ENCODE data around the gene PLA2G4E. TPM values are rescaled to one million over a fixed set of nuclear protein-coding genes. Genes with fewer than 3 reads are reported as not detected.

PLA2G4E gene
- polyA plus RNA-seq, 3 donors = not detected

DNA sequence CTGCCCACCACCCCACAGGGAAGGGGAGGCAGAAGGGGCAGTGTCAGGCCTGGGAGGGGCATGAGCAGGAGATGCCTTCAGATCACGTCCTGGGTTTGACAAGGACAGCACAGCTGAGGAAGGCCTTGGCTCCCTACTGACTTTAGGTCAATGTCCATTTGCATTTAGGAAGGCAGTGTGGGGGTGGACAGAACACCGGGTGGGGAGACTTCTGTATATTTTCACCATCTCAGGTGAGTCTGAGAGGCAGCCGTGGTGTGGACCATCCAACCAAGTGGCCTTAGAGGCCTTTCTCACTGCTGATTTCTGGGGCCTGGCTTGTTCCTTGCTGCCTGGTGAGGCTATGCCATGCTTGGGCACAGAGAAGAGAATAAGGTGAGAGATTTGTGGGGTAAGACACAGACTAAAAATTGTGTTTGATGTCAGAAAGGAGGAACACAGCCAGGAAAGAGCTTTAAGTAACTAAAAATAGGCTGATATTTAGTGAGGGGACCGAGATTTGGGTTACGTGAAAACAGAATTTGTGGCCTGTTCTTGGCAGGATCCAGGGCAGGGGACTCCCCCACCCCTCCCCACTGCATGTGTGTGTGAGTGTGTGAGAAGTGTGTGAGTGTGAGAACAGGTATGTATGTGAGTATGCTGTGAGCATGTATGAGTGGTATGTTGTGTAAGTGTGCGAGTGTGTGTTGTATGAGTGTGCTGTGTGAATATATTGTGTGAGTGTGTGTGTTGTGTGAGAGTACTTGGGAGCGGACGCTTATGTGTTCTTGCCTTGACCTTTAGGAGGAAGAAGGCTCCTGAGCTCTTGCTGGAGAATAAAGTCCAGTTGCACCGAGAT is 11.8 kb upstream of the PLA2G4E start:
- DNase-seq (ENCODE audit: extremely low read depth in 1 of 11, low read depth in 9 of 11, low spot score in 4 of 11) = no peak

DNA sequence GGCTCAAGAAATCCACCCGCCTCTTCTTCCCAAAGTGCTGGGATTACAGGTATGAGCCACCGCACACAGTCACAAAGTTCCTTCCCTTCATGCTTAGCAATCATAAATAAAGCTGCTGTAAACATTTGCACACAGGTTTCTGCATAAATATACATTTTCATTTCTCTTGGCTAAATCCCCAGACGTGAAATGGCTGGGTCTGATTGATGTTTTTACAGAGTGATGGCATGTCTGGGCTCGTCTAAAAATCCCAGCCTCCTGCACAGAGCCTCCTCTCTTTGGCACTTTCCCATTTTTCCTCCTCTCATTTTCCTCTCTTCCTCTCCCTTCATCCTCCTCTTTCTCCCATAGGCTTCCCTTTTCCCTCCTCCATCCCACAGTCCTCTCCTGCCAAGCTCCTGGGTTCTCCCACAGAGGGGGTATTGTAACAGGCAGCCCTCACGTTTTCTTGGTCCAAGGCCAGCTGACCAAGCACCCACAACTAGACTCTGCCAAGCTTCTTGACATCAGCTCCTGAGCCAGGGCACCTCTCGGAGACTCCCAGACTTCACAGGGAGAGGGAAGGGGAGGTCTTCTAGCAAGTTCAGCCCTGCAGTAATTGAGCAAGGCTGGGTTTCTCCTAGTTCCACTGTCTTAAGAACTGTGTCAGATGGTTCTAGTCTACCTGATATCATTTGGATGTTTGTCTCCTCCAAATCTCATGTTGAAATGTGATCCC is 10.5 kb upstream of the PLA2G4E start:
- no peak for DNase-seq (ENCODE audit: extremely low read depth in 1 of 11, low read depth in 9 of 11, low spot score in 4 of 11)

DNA sequence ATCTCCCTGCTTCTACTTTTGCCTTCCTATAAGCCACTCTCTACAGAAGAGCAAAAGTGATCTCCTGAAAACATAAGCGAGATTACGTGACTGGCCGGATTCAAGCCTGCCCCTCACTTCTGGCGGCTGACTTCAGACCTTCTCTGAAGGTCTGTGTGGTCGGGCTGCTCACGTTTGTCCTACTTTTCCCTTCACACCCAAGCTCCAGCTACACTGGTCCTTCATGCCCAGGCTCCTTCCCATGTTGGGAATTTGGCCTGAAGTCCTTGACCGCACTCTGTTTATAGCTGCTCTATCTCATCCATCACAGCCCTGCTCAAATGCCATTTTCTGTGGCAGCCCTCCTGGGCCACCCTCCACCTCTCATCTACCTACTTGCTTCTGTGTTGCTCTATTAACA is 6.7 kb upstream of the PLA2G4E start:
- DNase-seq (ENCODE audit: extremely low read depth in 1 of 11, low read depth in 9 of 11, low spot score in 4 of 11) = no peak

- no peak for DNase-seq (ENCODE audit: extremely low read depth in 1 of 11, low read depth in 9 of 11, low spot score in 4 of 11)
These were observed 3.5 kb upstream of the PLA2G4E start for GRCh38 chr15:42024303-42024702.

GRCh38 chr15:42021593-42021992 is 751 bp upstream of the PLA2G4E start:
- DNase-seq (ENCODE audit: extremely low read depth in 1 of 11, low read depth in 9 of 11, low spot score in 4 of 11) = no peak

GRCh38 chr15:42018306-42019224 is 2.3 kb downstream of the PLA2G4E start:
- no peak for DNase-seq (ENCODE audit: extremely low read depth in 1 of 11, low read depth in 9 of 11, low spot score in 4 of 11)

DNA sequence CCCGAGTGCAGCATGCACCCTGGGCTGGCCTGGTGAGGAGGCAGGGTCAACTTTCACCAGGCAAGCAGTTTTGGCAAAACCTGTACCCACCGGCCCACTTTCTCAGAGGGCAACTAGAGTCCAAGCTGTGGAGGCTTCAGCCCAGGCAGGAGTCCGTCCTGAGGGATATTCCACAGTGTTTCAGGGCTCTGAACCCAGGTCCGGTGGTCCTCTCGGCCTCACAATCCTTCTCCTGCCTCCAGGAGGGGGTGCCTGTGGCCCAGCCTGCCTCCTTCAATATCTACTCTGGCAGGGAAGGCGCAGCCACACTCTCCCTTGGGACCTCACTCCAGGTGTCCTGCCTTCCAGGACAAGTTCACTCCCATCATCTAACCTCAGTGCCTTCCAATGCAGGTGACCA is 3.9 kb downstream of the PLA2G4E start:
- DNase-seq (ENCODE audit: extremely low read depth in 1 of 11, low read depth in 9 of 11, low spot score in 4 of 11) = no peak

- DNase-seq (ENCODE audit: extremely low read depth in 1 of 11, low read depth in 9 of 11, low spot score in 4 of 11) = no peak
These were observed 6.4 kb downstream of the PLA2G4E start for GRCh38 chr15:42014406-42014805.

- no peak for DNase-seq (ENCODE audit: extremely low read depth in 1 of 11, low read depth in 9 of 11, low spot score in 4 of 11)
These were observed 7.8 kb downstream of the PLA2G4E start for GRCh38 chr15:42012928-42013482.

DNA sequence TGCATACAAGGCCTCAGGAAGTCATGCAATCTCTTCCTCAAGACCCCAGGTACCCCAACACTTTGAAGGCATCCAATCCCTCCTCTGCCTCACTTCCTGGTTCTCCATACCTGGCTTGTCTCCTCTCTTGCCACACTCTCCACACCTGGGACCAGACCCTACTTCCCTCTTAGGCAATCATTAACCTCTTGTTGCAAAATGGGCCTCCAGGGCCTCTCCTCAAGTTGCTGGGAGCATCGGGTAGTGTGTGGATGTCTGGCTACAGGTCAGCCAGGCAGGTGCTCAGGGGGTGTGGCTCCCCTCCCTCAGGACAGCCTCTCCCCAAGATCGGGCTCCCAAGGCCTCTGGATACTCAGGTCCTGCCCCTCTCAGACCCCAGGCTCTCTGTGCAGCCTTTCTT is 8.6 kb downstream of the PLA2G4E start:
- peak in 2 of 11 donors; percentile 9 to 38 for DNase-seq (ENCODE audit: extremely low read depth in 1 of 11, low read depth in 9 of 11, low spot score in 4 of 11)

DNA sequence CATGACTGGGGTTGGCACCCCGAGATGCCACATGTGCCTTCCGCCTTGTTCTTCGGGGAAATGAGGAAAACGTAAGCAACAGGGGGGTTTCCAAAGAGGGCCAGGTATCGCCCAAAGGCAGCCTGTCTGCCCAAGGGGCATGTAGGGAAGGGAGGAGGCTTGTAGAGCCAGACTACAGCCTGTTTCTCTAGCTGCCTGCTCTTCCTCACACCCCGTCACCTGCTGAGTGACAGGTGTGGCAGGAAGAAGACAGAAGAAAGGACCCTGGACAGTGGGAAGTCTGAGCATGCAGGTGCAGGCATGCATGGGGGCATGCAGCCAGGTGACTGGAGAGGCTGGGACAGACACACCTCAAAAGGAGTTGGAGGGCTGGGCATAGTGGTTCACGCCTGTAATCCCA is 9.8 kb downstream of the PLA2G4E start:
- DNase-seq (ENCODE audit: extremely low read depth in 1 of 11, low read depth in 9 of 11, low spot score in 4 of 11) = no peak

GRCh38 chr15:42010434-42010833 is 10.4 kb downstream of the PLA2G4E start:
- no peak for DNase-seq (ENCODE audit: extremely low read depth in 1 of 11, low read depth in 9 of 11, low spot score in 4 of 11)

GRCh38 chr15:42009474-42009873 is 11.4 kb downstream of the PLA2G4E start:
- DNase-seq (ENCODE audit: extremely low read depth in 1 of 11, low read depth in 9 of 11, low spot score in 4 of 11) = no peak

- DNase-seq (ENCODE audit: extremely low read depth in 1 of 11, low read depth in 9 of 11, low spot score in 4 of 11) = no peak
These were observed 11.8 kb downstream of the PLA2G4E start for GRCh38 chr15:42009022-42009421.

- no peak for DNase-seq (ENCODE audit: extremely low read depth in 1 of 11, low read depth in 9 of 11, low spot score in 4 of 11)
These were observed 13.5 kb downstream of the PLA2G4E start for GRCh38 chr15:42007386-42007785.

DNA sequence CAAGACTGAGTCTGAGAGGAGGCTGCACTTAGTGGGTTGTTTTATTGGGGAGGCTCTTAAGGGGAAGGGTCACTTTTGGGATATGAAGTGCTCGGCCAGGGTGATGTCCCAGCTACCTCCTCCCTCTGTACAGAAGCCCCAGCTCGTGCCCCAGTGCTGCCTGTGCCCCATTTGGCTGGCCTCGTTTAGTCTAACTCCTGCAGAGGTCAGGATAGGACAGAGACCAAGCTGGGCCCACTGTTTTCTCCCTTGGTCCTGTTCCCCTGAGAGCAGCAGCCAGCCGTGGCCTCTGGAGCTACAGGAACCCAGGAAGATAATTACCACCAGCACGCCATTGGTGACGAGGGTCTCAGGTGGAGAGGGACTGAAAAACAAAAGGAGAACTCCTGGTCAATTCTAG is 18.5 kb downstream of the PLA2G4E start:
- DNase-seq (ENCODE audit: extremely low read depth in 1 of 11, low read depth in 9 of 11, low spot score in 4 of 11) = no peak

DNA sequence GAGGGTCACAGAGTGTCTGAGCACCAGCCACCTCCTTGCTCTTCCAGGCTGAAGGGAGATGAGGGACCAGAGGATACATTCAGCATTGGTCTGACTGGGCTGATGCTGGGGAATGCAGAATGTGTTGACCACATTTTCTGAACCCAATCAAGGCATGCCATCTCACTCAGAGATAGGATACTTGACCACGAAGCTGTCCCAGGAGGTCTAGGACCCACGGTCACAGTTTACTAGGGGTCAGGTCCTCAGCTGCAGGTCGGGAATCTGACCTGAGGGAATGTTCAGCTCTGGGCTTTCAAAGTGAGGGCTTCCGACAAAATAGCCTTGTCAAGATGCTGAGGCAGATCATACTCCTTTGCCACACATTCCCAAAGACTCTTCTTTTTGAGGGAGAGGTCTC is 19.6 kb downstream of the PLA2G4E start:
- DNase-seq (ENCODE audit: extremely low read depth in 1 of 11, low read depth in 9 of 11, low spot score in 4 of 11) = no peak

- no peak for DNase-seq (ENCODE audit: extremely low read depth in 1 of 11, low read depth in 9 of 11, low spot score in 4 of 11)
These were observed 21.3 kb downstream of the PLA2G4E start for GRCh38 chr15:41999290-42000285.
